Measurements from ENCODE around the gene ATG9B.
"Not testable (repeated sequence)": the region's sequence is repeated elsewhere in the genome, so short reads cannot be mapped to it uniquely, and the experiment has no call there.

ATG9B gene

DNA sequence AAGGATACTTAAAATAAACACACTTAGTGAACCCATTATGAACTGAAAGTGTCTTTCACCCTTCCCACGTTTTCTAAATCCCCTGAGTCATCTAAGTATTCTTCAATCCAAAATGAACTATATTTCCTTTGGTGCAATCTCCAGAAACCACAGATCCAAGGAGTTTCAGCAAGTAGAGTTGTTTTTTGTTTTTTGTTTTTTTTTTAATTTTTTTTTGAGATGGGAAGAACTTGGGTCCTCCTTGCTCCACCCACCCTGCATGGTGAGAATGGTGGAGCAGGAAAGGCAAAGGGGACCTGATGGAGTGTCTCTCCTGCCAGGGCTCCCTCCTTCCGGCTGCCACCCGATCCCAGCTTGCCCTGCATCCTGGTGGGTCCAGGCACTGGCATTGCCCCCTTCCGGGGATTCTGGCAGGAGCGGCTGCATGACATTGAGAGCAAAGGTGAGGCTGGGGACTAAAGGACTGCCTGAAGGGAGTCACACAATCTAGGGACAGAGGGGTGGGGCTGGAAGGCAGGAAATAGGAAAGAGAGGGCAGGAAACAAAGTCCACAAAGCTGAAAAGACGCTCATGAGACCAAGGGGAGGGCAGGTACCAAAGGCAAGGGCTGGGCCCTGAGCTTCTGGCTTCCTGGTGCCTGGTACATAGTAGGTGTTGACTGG lies 12.1 kb downstream of the ATG9B start:
- in situ Hi-C loops (cut with HindIII; ENCODE audit: low sequenced_read_pairs): no loop called here
- TF ChIP-seq, protein P1, sequence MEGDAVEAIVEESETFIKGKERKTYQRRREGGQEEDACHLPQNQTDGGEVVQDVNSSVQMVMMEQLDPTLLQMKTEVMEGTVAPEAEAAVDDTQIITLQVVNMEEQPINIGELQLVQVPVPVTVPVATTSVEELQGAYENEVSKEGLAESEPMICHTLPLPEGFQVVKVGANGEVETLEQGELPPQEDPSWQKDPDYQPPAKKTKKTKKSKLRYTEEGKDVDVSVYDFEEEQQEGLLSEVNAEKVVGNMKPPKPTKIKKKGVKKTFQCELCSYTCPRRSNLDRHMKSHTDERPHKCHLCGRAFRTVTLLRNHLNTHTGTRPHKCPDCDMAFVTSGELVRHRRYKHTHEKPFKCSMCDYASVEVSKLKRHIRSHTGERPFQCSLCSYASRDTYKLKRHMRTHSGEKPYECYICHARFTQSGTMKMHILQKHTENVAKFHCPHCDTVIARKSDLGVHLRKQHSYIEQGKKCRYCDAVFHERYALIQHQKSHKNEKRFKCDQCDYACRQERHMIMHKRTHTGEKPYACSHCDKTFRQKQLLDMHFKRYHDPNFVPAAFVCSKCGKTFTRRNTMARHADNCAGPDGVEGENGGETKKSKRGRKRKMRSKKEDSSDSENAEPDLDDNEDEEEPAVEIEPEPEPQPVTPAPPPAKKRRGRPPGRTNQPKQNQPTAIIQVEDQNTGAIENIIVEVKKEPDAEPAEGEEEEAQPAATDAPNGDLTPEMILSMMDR (IDR thresholded peaks at IDR 0.05; ENCODE audit: low read depth, low read length): no peak
- no peak for DNase-seq (ENCODE audit: low read depth, low spot score)
- no peak overlapping the region for H3K4me3 ChIP-seq (ENCODE audit: low read depth, low read length)

DNA sequence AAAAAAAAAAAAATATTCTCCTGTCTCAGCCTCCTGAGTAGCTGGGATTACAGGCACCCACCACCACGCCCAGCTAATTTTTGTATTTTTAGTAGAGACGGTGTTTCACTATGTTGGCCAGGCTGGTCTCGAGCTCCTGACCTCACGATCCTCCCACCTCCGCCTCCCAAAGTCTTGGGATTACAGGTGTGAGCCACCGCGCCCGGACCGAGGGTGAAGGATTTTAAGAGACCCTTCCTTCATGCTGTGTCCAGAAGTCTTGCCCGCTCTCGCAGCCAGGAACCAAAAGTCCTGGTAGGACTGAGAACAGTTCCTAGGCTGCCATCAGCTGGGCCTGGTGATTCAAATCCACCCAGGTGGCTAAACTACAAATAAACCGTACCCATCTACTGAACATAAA lies 12.7 kb downstream of the ATG9B start:
- H3K4me3 ChIP-seq (ENCODE audit: low read depth, low read length); in situ Hi-C loops (cut with HindIII; ENCODE audit: low sequenced_read_pairs); DNase-seq (ENCODE audit: low read depth, low spot score): not testable (repeated sequence)

DNA sequence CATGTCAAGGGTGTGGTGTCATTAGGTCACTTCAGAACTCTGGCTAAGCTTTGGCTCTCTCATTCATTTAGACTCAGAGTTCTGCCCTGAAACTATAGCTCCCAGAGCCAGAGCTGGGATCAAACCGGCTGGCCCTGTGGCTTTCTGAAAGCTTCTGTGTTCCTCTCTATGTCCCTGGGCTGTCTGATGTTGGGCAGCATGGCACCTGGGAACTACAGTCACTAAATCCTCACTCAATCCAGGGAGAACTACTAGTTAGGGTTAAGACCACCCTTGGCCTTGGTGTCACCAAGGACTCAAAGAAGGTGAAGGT lies 13.2 kb downstream of the ATG9B start:
- in situ Hi-C loops (cut with HindIII; ENCODE audit: low sequenced_read_pairs): no loop called here
- TF ChIP-seq, protein P1 (IDR thresholded peaks at IDR 0.05; ENCODE audit: low read depth, low read length): no peak
- DNase-seq (ENCODE audit: low read depth, low spot score): no peak
- H3K4me3 ChIP-seq (ENCODE audit: low read depth, low read length): no peak overlapping the region

DNA sequence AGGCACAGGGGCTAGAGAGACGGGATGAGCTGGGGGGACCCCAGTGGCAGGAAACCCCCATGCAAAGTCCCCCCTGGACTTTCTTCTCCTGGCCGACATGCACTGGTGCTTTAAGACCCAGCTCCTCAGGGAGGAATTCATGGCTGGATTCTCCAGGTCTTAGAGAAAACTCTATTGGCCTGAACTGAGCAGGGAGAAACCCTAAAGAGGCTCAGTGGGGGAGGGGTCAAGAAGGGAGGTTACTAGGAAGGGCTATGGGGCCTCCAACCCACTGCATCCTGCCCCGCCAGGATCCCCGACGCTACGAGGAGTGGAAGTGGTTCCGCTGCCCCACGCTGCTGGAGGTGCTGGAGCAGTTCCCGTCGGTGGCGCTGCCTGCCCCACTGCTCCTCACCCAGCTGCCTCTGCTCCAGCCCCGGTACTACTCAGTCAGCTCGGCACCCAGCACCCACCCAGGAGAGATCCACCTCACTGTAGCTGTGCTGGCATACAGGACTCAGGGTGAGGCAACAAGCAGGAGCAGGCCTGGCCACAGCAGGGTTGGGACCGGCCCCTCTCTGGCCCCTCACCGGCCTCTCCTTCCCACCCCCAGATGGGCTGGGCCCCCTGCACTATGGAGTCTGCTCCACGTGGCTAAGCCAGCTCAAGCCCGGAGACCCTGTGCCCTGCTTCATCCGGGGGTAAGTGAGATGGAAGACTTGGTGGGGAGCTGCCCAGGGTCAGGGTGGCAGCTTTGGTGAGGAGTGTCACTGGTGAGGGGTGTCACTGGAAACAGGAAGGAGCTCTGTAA lies 13.8 kb downstream of the ATG9B start:
- no peak for DNase-seq (ENCODE audit: low read depth, low spot score)
- TF ChIP-seq, protein P1 (IDR thresholded peaks at IDR 0.05; ENCODE audit: low read depth, low read length): no peak
- no peak overlapping the region for H3K4me3 ChIP-seq (ENCODE audit: low read depth, low read length)
- in situ Hi-C loops (cut with HindIII; ENCODE audit: low sequenced_read_pairs): no loop called here

DNA sequence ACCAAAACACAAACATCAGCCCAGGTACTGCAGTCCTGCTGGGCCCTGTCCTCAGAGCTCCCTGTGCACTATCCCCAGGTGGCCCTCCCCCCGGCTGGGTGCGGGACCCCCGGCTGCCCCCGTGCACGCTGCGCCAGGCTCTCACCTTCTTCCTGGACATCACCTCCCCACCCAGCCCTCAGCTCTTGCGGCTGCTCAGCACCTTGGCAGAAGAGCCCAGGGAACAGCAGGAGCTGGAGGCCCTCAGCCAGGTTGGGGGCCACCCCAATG lies 14.3 kb downstream of the ATG9B start:
- TF ChIP-seq, protein P1 (IDR thresholded peaks at IDR 0.05; ENCODE audit: low read depth, low read length): no peak

DNA sequence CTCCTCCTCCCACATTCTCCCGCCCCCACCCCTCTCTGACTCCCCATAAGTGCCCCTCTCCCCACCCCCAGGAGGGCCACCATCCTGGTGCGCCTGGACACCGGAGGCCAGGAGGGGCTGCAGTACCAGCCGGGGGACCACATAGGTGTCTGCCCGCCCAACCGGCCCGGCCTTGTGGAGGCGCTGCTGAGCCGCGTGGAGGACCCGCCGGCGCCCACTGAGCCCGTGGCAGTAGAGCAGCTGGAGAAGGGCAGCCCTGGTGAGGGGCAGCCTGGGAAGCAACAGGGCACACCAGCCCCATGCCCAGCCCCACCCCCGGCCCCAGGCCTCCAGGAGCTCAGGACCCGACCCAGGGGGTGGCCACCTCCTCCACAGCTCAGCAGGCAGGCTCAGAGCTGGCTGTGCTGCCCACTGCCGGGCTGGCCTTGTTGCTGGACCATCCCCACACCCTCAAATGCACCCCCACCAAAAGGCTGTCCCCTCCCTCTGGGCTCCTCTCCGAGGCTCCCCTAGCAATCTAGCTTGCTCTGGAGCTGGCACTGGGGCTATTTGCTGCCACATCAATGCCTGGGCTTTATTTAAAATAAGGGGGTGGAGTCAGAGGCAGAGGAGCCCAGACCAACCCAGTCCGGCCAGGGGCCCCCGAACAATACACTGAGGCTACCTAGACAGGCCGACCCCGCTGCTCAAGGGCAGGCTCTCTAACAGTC lies 14.8 kb downstream of the ATG9B start:
- H3K4me3 ChIP-seq (ENCODE audit: low read depth, low read length): no peak overlapping the region
- no peak for DNase-seq (ENCODE audit: low read depth, low spot score)
- TF ChIP-seq, protein P1 (IDR thresholded peaks at IDR 0.05; ENCODE audit: low read depth, low read length): no peak
- in situ Hi-C loops (cut with HindIII; ENCODE audit: low sequenced_read_pairs): no loop called here

More for the DNA sequence above, 14.3 kb downstream of the ATG9B start:
- H3K4me3 ChIP-seq (ENCODE audit: low read depth, low read length): no peak overlapping the region
- in situ Hi-C loops (cut with HindIII; ENCODE audit: low sequenced_read_pairs): no loop called here
- no peak for DNase-seq (ENCODE audit: low read depth, low spot score)
